ENCODE data around the gene ODF2.
"Not testable (repeated sequence)": the region's sequence is repeated elsewhere in the genome, so short reads cannot be mapped to it uniquely, and the experiment has no call there.

The ODF2 gene

DNA sequence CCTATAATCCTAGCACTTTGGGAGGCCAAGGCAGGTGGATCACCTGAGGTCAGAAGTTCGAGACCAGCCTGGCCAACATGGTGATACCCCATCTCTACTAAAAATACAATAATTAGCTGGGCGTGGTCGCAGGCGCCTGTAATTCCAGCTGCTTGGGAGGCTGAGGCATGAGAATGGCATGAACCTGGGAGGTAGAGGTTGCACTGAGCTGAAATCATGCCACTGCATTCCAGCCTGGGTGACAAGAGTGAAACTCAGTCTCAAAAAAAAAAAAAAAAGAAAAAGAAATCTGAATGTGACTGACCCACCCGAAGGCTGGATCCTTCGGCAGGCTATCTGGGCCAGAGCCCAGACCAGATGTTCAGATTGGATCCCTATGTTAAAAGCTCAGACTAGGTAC, 32.5 kb upstream of the ODF2 start:
- not testable (repeated sequence) for DNase-seq

GRCh38 chr9:128424268-128424780, 31.5 kb upstream of the ODF2 start:
- DNase-seq: no peak

GRCh38 chr9:128428644-128429512, 26.9 kb upstream of the ODF2 start:
- DNase-seq: no peak

- DNase-seq: no peak
These were observed 26.2 kb upstream of the ODF2 start for GRCh38 chr9:128429513-128430086.

DNA sequence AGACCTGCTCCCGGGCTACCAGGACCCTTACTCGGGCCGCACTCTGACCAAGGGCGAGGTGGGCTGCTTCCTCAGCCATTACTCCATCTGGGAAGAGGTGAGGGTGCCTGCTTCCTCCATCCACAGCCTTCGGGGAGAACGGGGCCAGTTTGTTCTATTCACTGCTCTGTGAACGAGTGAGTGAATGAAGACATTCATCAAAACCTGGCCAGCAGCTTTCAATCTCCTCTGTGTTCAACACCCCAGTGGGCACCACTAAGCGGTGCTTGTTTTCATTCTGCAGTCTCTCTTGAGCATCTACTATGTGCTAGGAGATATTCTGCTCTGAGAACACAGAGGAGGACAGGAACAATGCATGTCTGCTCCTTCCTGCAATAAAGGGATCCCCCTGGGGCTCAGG, 24.6 kb upstream of the ODF2 start:
- peak in 3 of 58 donors; percentile 14 to 41 (median 18) for DNase-seq

DNA sequence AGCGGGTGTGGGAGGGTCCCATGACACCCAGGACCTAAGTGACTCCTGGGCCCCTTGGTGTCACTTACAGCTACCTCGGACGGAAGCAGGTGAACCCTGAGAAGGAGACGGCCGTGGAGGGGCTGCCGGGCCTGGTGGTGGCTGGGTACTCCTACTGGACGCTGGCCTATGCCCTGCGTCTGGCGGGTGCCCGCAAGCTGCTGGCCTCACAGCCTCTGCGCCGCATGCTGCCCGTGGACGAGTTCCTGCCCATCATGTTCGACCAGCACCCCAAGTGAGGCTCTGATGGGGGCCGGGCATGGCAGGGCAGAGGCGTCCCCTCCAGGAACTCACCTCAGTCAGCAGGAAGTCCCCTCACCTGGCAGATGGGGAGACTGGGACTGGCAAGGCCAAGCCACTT, 21.5 kb upstream of the ODF2 start:
- no peak for DNase-seq

- DNase-seq: no peak
These were observed 20.2 kb upstream of the ODF2 start for GRCh38 chr9:128435611-128436010.

- peak in 53 of 58 donors; percentile 9 to 88 (median 57) for DNase-seq
These were observed 17.3 kb upstream of the ODF2 start for GRCh38 chr9:128438343-128439109.

- no peak for DNase-seq
These were observed 16.5 kb upstream of the ODF2 start for GRCh38 chr9:128439273-128439672.

- DNase-seq: no peak
These were observed 13.7 kb upstream of the ODF2 start for GRCh38 chr9:128442150-128442549.

DNA sequence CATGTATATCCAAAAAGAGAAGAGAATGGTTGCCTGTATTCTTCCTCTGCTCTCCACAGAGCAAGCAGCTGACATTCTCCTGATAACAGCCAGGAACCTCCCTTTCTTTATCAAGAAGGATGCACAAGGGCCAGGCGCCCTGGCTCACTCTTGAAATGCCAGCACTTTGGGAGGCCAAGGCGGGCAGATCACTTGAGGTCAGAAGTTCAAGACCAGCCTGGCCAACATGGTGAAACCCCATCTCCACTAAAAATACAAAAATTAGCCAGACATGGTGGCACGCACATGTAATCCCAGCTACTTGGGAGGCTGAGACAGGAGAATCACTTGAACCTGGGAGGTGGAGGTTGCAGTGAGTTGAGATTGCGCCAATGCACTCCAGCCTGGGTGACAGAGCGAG, 9.3 kb upstream of the ODF2 start:
- DNase-seq: not testable (repeated sequence)

GRCh38 chr9:128448746-128449145, 7.1 kb upstream of the ODF2 start:
- no peak for DNase-seq

GRCh38 chr9:128454991-128455390, 815 bp upstream of the ODF2 start:
- no peak for DNase-seq

- peak in 51 of 58 donors; percentile 10 to 77 (median 44) for DNase-seq
These were observed 831 bp downstream of the ODF2 start for GRCh38 chr9:128456613-128457061.

DNA sequence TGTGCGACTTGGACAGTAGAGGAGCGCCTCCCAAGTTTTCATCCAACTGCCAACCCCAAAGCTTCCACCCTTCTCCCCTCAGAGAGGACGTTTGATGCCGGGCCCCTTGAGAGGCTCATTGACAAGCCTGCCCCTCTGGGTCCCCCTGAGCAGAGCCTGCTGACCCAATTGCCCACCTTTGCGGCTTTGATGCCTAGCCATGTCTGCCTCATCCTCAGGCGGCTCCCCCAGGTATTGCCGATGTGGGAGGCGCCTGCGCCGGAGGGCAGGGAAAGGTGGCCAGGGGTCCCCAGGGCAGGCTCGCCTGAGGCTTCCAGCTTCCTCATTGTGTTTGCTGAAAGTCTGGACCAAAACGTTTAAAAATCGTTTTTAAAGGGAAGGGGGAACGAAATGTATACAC, 1.4 kb downstream of the ODF2 start:
- DNase-seq: no peak

GRCh38 chr9:128459011-128459410, 3.2 kb downstream of the ODF2 start:
- DNase-seq: no peak

DNA sequence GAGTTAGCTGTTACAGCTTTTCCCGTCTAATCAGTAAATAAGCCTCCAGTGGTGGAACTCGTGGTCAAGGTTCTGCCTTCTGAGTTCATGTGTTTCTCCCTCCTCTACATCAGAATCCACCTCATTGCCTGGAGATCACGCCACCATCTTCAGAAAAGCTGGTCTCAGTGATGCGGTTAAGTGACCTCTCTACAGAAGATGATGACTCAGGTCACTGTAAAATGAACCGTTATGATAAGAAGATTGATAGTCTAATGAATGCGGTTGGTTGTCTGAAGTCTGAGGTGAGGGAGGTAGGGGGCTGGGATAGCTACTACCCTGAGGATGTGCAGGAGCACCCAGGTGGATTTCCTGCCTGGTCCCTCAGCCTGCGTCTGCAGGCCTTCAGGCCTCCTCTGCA, 13.3 kb downstream of the ODF2 start:
- no peak for DNase-seq

DNA sequence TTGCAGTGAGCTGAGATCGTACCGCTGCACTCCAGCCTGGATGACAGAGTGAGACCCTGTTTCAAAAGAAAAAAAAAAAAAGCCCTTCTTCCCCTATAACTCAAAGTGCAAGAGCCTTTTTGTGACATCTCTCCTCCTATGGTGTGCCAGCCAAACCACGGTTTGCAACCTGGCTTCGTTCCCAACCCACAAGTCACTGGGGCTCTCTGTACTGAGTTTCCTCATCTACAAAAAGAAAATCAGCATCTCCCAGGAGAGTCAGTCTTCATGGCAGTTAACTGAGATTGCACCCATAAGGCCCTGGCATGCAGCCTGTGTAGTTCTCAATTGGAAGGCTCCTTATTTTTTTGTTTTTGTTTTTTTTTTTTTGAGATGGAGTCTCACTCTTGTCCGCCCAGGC, 14.8 kb downstream of the ODF2 start:
- peak in 2 of 58 donors; percentile 5 to 16 for DNase-seq

DNA sequence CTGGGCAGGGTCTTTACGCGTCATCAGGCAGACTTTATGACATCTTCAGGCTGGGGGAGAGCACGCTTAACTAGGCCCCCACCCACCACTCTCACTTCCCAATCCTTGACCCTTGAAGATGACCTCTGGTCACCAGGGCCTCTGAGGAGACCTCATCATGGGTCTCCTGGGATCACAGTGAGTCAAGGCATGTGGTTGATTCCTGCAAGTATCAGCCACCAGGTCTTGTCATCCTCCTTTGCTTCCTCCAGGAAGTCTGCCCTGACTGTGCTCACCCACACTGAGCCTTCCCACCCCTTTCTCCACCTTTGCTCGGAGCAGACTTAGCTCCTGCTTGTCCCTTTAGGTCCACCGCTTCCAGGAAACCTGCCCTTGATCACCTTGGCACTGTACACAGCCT, 17.3 kb downstream of the ODF2 start:
- DNase-seq: no peak

- DNase-seq: no peak
These were observed 20.1 kb downstream of the ODF2 start for GRCh38 chr9:128475867-128476266.

DNA sequence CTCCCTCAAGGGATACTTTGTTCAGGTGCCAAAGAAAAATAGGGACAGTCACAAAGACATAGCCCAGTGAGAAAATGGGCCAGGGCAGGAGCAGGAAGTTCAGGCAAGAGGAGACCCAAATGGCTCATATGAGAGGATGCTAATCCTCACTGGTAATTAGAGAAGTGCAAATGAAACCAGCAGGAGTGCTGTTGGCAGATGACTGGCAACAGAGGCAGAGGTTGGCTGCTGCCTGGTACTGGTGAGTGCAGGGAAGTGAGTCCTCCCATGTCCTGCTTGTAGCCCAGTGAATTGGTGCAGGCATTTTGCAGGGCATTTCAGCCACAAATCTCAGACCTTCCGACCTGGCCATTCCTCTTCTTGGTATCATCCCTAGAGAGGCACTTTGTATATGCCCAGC, 23.5 kb downstream of the ODF2 start:
- no peak for DNase-seq

DNA sequence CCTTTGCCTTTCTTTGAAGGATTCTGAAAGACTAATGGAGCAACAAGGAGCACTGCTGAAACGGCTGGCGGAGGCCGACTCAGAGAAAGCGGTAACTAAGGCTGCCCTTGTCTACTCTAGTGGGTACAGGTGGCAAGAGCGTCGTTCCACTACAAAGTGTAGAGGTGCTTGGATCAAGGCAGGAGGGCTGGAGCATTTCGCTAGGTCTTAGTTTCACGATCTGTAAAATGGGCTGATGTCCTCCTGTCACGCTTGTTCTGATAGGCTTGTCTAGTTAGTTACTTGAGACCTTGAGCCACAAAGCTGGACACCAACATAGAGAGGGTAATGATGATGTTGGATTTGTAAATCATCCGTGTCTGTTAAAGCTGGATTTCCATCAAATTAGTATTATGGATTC, 25.8 kb downstream of the ODF2 start:
- no peak for DNase-seq
